Psoas muscle (tissue), 8 donors: ENCODE results near the gene ATP9B. TPM values are rescaled to one million over a fixed set of nuclear protein-coding genes. Genes with fewer than 3 reads are reported as not detected.
A peak's percentile ranks its signal among the peaks of the same experiment; 100 is the strongest.

ENCODE experiments used
- ATAC-seq, 4 donors: fragments of 200-7000 bp; cut with Tn5 transposase; one replicate each; pipeline ENCODE4 v1.9.1; 2020; ENCODE audit warnings: moderate library complexity in 3 of 4, mild to moderate bottlenecking in 2 of 4
- DNase-seq, 2 donors: peaks; one replicate each; pipeline ENCODE4 v3.0.0-alpha.2; 2020
- H3K27ac ChIP-seq: fragments of 200-600 bp; one replicate; pipeline ENCODE4 v1.8.0; 2022
- H3K27me3 ChIP-seq, 3 donors: fragments of 200-600 bp in 1 of 3; one replicate each; pipeline versions ENCODE4 v1.6.1 to v1.8.0; 2013 to 2022; ENCODE audit warnings: low read length in 2 of 3, mild to moderate bottlenecking in 2 of 3, moderate library complexity in 1 of 3; ENCODE audit not compliant: insufficient read depth in 3 of 3
- H3K36me3 ChIP-seq, 2 donors: fragments of 200-600 bp in 1 of 2; one replicate each; pipeline versions ENCODE4 v1.6.1 to v1.8.0; 2013 to 2022; ENCODE audit warnings: low read depth in 1 of 2, mild to moderate bottlenecking in 1 of 2, moderate library complexity in 1 of 2; ENCODE audit not compliant: insufficient read depth in 1 of 2
- H3K4me1 ChIP-seq: fragments of 200-600 bp; one replicate; pipeline ENCODE4 v1.8.0; 2022
- H3K4me3 ChIP-seq: fragments of 200-600 bp; one replicate; pipeline ENCODE4 v1.8.0; 2022; ENCODE audit warnings: mild to moderate bottlenecking
- H3K9me3 ChIP-seq: fragments of 200-600 bp; one replicate; pipeline ENCODE4 v1.8.0; 2022
- CTCF ChIP-seq: fragments of 200-600 bp; IDR thresholded peaks from one replicate; pipeline ENCODE4 v1.8.0; 2022; ENCODE audit warnings: antibody characterized with exemption
- WGBS, 3 donors: extraction: QIAGEN DNeasy Blood & Tissue Kit; methylation state at CpG; one replicate each; pipeline versions ENCODE4 v1.1.6 to v1.1.7; 2013; 5-methylcytosine and 5-hydroxymethylcytosine counted together
- intact Hi-C, 2 donors: fragments of 100-400 bp; cut with DNase I; formaldehyde crosslinking; loops; one replicate each; pipeline versions ENCODE4 v1.11.0 to v1.14.2; 2022
- polyA plus RNA-seq, 3 donors: library from polyadenylated mRNA; stranded (reverse); fragments of 200-250 nt; gene quantifications; one replicate each; pipeline ENCODE4 v1.2.3, GENCODE V29; 2013
- total RNA-seq, 4 donors: library from RNA; stranded (reverse); fragmentation: NEBNext Ultra II Directional in 2 of 4; extraction: Animal tissue kit (Norgen Biotek cat#: 25700) in 2 of 4; gene quantifications; one replicate each; pipeline versions ENCODE4 v1.2.1 to v1.2.4, GENCODE V29; 2021 to 2023
- donor health status: healthy with polysubstance abuse.
- donor health status: DM: no; HTN: no; CAD: no; lungs with moderate emphysema.
- donor health status: Bipolar disorder and iron deficiency.
- donor health status: healthy.
- donor health status: DM: yes; HTN: yes; CAD: no.
- donor health status: DM: no; HTN: no; CAD: no.
- donor health status: DM: no; HTN: no; CAD: no.
- donor health status: DM: yes; HTN: yes; CAD: no.

ATP9B gene
- total and polyA plus RNA-seq, 7 donors = 5.0 to 22.1 (median 9.8) TPM

GRCh38 chr18:79210002-79210910, 141.1 kb downstream of the ATP9B start:
- peaks cover 2 to 14% of the 10 kb centered on the region in 2 donors for H3K36me3 ChIP-seq
- TF ChIP-seq CTCF = no peak

GRCh38 chr18:79211844-79212243, 142.7 kb downstream of the ATP9B start:
- WGBS, 3 donors = 82 to 86% (median 83%) methylated on average over 5 of the region's 5 CpGs
- intact Hi-C loops = loop anchor here (10.0 kb wide), 2 partner anchors 63 to 147 kb away; partner anchors contain the start of gene ATP9B (in 2 of the 2)
- no peak overlapping the region for H3K4me3 ChIP-seq

More at GRCh38 chr18:79210002-79210910, 141.1 kb downstream of the ATP9B start:
- intact Hi-C loops = loop anchor here (10.0 kb wide), 2 partner anchors 65 to 145 kb away; partner anchors contain the start of gene ATP9B (in 2 of the 2)
- ATAC-seq (no peak), DNase-seq (no peak)
- Histone ChIP-seq H3K27me3 (no peaks in the 10 kb centered on the region), H3K9me3 (no peaks in the 10 kb centered on the region), H3K4me3 (no peak overlapping the region), H3K27ac (no peak overlapping the region), H3K4me1 (peaks cover 4% of the 10 kb centered on the region)
- WGBS, 3 donors = 93 to 98% (median 94%) methylated on average over 16 of the region's 16 CpGs

GRCh38 chr18:79214056-79214455, 144.9 kb downstream of the ATP9B start:
- Histone ChIP-seq H3K27me3 (no peaks in the 10 kb centered on the region), H3K9me3 (no peaks in the 10 kb centered on the region), H3K36me3 (no peaks in the 10 kb centered on the region), H3K4me1 (peaks cover 6% of the 10 kb centered on the region), H3K4me3 (no peak overlapping the region), H3K27ac (no peak overlapping the region)
- no peak for ATAC-seq
- 92 to 97% (median 93%) methylated on average over 3 of the region's 3 CpGs for WGBS, 3 donors
- intact Hi-C loops = loop anchor here (10.0 kb wide), 2 partner anchors 61 to 149 kb away; partner anchors contain the start of gene ATP9B (in 2 of the 2)
- DNase-seq = no peak
- TF ChIP-seq CTCF = no peak

More at GRCh38 chr18:79211844-79212243, 142.7 kb downstream of the ATP9B start:
- TF ChIP-seq CTCF = no peak
- Histone ChIP-seq H3K27me3 (no peaks in the 10 kb centered on the region), H3K36me3 (peaks cover 1 to 11% of the 10 kb centered on the region in 2 donors), H3K4me1 (peaks cover 4% of the 10 kb centered on the region), H3K27ac (no peak overlapping the region), H3K9me3 (no peaks in the 10 kb centered on the region)
- no peak for DNase-seq
- no peak for ATAC-seq

- Histone ChIP-seq H3K36me3 (no peaks in the 10 kb centered on the region), H3K9me3 (no peaks in the 10 kb centered on the region), H3K27me3 (no peaks in the 10 kb centered on the region), H3K4me1 (peaks cover 10% of the 10 kb centered on the region), H3K4me3 (no peak overlapping the region), H3K27ac (peak overlapping the region; percentile 30)
- no peak for TF ChIP-seq CTCF
- DNase-seq = no peak
- peak in 3 of 4 donors; percentile 19 to 58 (median 23) for ATAC-seq
- intact Hi-C loops = loop anchor here (10.0 kb wide), 2 partner anchors 59 to 151 kb away; partner anchors contain the start of gene ATP9B (in 2 of the 2)
- 34 to 60% (median 39%) methylated on average over 6 of the region's 6 CpGs for WGBS, 3 donors
Observed at GRCh38 chr18:79216176-79216575, 147.0 kb downstream of the ATP9B start.
